Prostate gland (tissue), 2 donors: ENCODE results near the gene ELOVL5. TPM values are rescaled to one million over a fixed set of nuclear protein-coding genes. Genes with fewer than 3 reads are reported as not detected.

Experiments used
- DNase-seq: peaks from one replicate; pipeline ENCODE4 v3.0.0-alpha.2; 2019; ENCODE audit warnings: low spot score
- H3K27ac ChIP-seq, 2 donors: fragments of 200-600 bp; sonication (generic); 2 replicates each; pipeline ENCODE4 v1.5.1; 2017 to 2019
- H3K27me3 ChIP-seq: fragments of 200-600 bp; sonication (generic); replicated peaks from 2 replicates; pipeline ENCODE4 v1.5.1; 2019; ENCODE audit not compliant: insufficient read depth
- H3K36me3 ChIP-seq, 2 donors: fragments of 200-600 bp; sonication (generic); 1 replicate in 1 of 2; 2 replicates in 1 of 2; pipeline versions ENCODE4 v1.5.1 to v1.8.1; 2017 to 2019
- H3K4me1 ChIP-seq: fragments of 200-600 bp; sonication (generic); replicated peaks from 2 replicates; pipeline ENCODE4 v1.5.1; 2019
- H3K4me3 ChIP-seq, 2 donors: fragments of 200-600 bp; sonication (generic); 2 replicates each; pipeline ENCODE4 v1.5.1; 2017 to 2019
- H3K9me3 ChIP-seq: fragments of 200-600 bp; sonication (generic); 2 replicates; pipeline ENCODE4 v1.5.1; 2017
- CTCF ChIP-seq, 4 experiments: fragments of 200-600 bp in 2 of 4; fragments of 450-650 bp in 2 of 4; sonication (generic) in 2 of 4; IDR thresholded peaks; 1 replicate in 3 of 4; 2 replicates in 1 of 4; pipeline ENCODE4 v1.5.1; 2016 to 2019; ENCODE audit warnings: antibody characterized with exemption in 4 of 4, mild to moderate bottlenecking in 2 of 4, moderate library complexity in 2 of 4
- POLR2A ChIP-seq: fragments of 450-650 bp; IDR thresholded peaks from one replicate; pipeline ENCODE4 v1.6.1; 2016; ENCODE audit warnings: antibody characterized with exemption, mild to moderate bottlenecking
- POLR2AphosphoS5 ChIP-seq: sonication (generic); formaldehyde crosslinking; IDR thresholded peaks from one replicate; pipeline ENCODE4 v1.6.1; 2017; ENCODE audit warnings: antibody characterized with exemption
- WGBS: methylation state at CpG from one replicate; pipeline ENCODE4 v1.1.5; 2018; 5-methylcytosine and 5-hydroxymethylcytosine counted together
- intact Hi-C: fragments of 100-400 bp; cut with DNase I; formaldehyde crosslinking; loops from one replicate; pipeline ENCODE4 v1.14.2; 2022
- total RNA-seq, 2 donors: library from RNA; depleted of rRNA; stranded (reverse); fragments of >200 nt; gene quantifications; one replicate each; pipeline ENCODE4 v1.1.0, GENCODE V29; 2016

The ELOVL5 gene
- total RNA-seq, 2 donors from 2014 or later: 193 to 353 TPM

DNA sequence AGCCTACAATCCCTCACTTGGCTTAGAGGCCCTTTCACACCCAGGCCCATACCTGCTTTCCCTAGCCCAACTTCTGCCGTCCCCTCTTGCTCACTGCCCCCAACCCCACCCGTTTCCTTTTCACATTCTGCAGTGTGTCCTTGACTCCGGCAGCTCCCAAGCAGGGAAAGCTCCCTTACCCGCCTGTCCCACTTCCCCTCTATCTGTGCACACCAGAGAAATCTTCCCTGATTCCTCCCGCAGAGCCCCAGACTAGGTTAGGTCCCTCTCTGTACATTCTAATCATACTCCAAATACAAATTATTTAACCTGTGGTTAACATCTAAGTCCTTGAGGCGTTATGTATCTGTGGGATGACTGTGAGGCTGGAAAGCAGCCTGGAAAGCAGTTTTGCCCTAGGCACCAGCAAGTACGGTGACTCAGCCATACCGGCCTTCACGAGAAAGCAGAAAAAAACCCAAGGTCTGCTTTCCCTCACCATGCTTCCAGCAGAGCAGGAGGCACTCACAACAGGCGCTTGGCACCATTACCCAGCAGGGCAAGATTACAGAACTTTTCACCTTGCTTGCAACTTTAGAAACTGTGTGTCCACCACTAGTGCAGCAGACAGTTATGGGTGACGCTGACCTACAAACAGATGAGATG is 22.3 kb downstream of the ELOVL5 start:
- DNase-seq: peak; percentile 50
- H3K4me1 ChIP-seq: peaks cover 14% of the 10 kb centered on the region
- no peaks in the 10 kb centered on the region for H3K27me3 ChIP-seq
- no peaks in the 10 kb centered on the region for H3K9me3 ChIP-seq
- WGBS: 53% methylated on average over 11 of the region's 11 CpGs
- intact Hi-C loops: no loop called here
- no peaks in the 10 kb centered on the region for H3K36me3 ChIP-seq
- H3K27ac ChIP-seq: peak overlapping the region; percentile 46 to 53
- H3K4me3 ChIP-seq: no peak overlapping the region
- TF ChIP-seq POLR2A (no peak), CTCF (IDR thresholded peaks at IDR 0.05) (no peak), POLR2AphosphoS5 (peak; percentile 25)

DNA sequence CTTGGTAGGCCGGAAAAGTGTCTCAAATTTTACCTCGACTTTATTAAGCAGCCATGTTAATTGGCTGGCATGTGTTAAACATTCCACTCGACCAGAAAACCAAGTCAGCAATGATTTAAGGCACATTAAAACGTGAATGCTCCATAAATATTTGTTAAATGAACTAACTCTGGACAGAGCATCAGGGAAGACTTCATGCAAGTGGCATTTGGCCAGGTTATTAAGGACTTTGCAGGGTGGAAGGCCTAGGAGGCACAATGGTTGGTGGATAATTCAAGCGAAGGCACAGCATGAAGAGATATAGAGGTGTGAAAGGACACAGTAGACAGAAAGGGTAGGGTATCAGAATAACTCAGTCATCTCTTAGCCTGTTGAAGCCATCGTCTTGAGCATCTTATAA is 23.0 kb downstream of the ELOVL5 start:
- TF ChIP-seq POLR2A (no peak), POLR2AphosphoS5 (no peak), CTCF (IDR thresholded peaks at IDR 0.05) (no peak)
- 54% methylated on average over 6 of the region's 6 CpGs for WGBS

GRCh38 chr6:53322188-53323029 is 26.3 kb downstream of the ELOVL5 start:
- Histone ChIP-seq H3K36me3 (no peaks in the 10 kb centered on the region), H3K27ac (peak overlapping the region; percentile 37 to 62), H3K27me3 (no peaks in the 10 kb centered on the region), H3K9me3 (no peaks in the 10 kb centered on the region), H3K4me1 (peaks cover 16% of the 10 kb centered on the region), H3K4me3 (no peak overlapping the region)
- intact Hi-C loops: no loop called here
- WGBS: 54% methylated on average over 8 of the region's 8 CpGs
- TF ChIP-seq POLR2A (no peak), POLR2AphosphoS5 (no peak), CTCF (IDR thresholded peaks at IDR 0.05) (no peak)
- no peak for DNase-seq

More for the DNA sequence above, 23.0 kb downstream of the ELOVL5 start:
- H3K9me3 ChIP-seq: no peaks in the 10 kb centered on the region
- H3K27me3 ChIP-seq: no peaks in the 10 kb centered on the region
- intact Hi-C loops: no loop called here
- peaks cover 16% of the 10 kb centered on the region for H3K4me1 ChIP-seq
- no peak overlapping the region for H3K4me3 ChIP-seq
- peak overlapping the region; percentile 17 to 53 for H3K27ac ChIP-seq
- H3K36me3 ChIP-seq: no peaks in the 10 kb centered on the region
- DNase-seq: no peak

GRCh38 chr6:53321701-53322100 is 27.0 kb downstream of the ELOVL5 start:
- no peaks in the 10 kb centered on the region for H3K27me3 ChIP-seq
- no peak for DNase-seq
- peaks cover 16% of the 10 kb centered on the region for H3K4me1 ChIP-seq
- H3K36me3 ChIP-seq: no peaks in the 10 kb centered on the region
- WGBS: 48% methylated on average over 2 of the region's 2 CpGs
- no peak overlapping the region for H3K4me3 ChIP-seq
- intact Hi-C loops: no loop called here
- peak overlapping the region; percentile 37 to 62 for H3K27ac ChIP-seq
- TF ChIP-seq POLR2A (no peak), CTCF (IDR thresholded peaks at IDR 0.05) (no peak), POLR2AphosphoS5 (no peak)
- no peaks in the 10 kb centered on the region for H3K9me3 ChIP-seq
